GM21447 (cell line): ENCODE measurements around the gene BIVM.

Source experiments
- ATAC-seq: cut with Tn5 transposase; IDR thresholded peaks from one replicate; pipeline ENCODE4 v1.9.1; 2021; ENCODE audit not compliant: unreplicated experiment

Gene BIVM

DNA sequence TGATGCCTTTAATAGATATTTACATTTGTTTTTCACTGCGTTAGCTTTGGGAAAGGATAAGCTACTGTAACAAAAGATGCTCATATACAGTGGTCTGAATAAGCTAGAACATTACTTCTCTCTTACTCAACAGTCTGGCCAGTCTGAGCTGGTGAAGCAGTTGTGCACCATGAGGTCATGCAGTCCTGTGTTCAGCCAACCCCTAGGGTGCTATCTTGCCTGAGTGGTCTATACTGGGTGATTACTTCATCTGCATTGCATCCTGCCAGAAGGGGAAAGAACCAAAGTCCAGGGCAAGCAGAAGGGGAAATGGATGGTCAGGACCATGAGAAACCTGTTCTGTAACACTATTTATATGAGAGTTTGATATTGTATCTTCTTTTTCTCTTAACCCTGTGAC is 78.4 kb downstream of the BIVM start:
- no peak for ATAC-seq

DNA sequence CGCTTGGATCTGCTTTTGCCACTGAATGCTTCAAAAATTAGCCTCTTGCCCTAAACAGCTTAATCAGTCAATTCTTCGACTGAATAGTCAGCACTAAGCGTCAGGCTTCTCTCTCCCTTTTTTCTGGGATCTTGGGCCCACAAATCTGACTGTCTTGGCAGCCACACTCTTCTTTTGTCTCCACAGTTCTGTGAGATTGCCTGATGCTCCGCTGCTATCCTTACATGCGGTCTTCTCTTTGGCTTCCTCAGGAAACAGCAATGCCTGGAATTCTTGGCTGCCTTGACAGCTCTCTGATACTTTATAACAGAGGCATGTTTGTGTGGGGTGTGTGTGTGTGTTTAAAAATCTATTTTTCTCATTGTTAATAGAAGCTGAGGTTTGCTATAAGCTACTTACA is 79.6 kb downstream of the BIVM start:
- no peak for ATAC-seq

DNA sequence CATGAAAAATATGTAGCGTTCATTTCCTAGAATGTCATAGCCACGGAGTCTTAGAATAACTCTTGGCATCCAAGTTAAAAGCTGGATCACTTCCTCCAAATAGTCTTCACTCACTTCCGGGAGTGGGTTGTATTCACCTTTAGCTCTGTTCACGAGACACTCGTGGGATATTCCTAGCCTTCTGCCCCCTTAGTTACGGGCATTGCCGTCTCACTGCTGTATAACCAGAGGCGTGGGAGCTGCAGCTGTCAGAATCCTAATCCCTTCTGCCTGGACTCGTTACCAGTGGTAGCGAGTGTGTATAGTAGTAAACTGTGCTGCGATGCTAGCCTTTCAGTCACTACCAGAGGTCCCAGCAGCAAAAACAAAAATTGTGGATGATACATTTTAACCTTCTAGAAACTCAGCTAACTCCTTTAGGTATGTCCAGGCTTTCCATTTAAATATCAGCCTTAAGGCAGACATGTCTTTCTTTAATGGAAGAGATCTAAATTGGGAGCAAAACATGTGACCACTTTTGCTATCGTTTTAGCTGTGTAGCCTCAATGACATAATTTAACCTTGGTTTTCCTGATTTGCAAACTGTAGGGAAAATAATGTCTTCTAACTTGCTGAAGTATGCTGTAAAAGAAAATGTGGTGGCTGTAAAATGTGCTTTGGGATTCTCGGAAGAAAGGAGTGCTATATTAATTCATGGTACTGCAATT is 81.0 kb downstream of the BIVM start:
- ATAC-seq: no peak

DNA sequence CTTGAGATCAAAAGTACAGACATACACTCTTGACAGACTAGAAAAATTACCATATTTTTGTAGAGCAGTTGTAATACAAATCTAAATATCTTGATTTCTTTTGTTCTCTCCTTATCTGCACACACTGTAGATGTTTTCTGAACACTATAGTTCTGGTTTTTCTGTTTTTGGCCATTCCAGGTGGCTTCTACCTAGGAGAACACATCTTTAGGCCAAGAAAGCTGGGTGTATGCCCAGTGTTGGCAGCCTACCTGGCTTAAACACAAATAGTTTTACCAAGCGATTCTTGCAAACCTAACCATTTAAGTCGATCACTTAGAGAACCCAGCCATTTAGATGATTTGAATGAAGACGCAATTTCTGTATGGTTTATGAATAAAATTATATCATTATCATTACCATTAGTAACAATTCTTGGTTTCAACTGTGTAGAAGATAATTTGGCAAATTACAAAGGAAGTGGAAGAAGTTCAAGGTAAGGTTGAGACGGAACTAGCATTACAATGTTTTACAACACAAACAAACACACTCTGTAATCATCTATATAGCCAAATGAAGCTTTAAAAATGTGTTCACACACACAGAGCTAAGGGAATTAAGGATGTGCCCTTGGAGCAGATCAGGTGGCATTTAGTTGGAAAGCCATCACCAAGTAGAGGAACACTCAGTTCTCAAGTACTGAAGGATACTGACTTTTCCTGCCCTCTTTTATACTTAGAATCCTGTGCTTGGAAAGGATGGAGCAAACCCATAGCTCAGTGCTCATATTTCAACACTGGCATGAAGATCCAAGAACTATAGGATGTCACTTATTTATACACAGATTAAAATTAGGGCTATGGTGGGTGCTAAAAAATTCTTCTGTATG is 83.1 kb downstream of the BIVM start:
- ATAC-seq: no peak
